NCI-H460 (cell line): Measurements from ENCODE around the gene RGS13. TPM values are rescaled to one million over a fixed set of nuclear protein-coding genes. Genes with fewer than 3 reads are reported as not detected.
"Not testable (repeated sequence)": the region's sequence is repeated elsewhere in the genome, so short reads cannot be mapped to it uniquely, and the experiment has no call there.

Experiments
- DNase-seq: peaks from one replicate; pipeline ENCODE4 v3.0.0-alpha.2; 2016; ENCODE audit warnings: low read depth; ENCODE audit errors: extremely low read depth
- total RNA-seq: library from RNA; depleted of rRNA; stranded (reverse); fragments of >200 nt; shearing (Covaris generic); gene quantifications from 2 replicates; pipeline ENCODE4 v1.2.3, GENCODE V29; 2014

RGS13 gene
- total RNA-seq, 1 experiment from 2014 or later: not detected

DNA sequence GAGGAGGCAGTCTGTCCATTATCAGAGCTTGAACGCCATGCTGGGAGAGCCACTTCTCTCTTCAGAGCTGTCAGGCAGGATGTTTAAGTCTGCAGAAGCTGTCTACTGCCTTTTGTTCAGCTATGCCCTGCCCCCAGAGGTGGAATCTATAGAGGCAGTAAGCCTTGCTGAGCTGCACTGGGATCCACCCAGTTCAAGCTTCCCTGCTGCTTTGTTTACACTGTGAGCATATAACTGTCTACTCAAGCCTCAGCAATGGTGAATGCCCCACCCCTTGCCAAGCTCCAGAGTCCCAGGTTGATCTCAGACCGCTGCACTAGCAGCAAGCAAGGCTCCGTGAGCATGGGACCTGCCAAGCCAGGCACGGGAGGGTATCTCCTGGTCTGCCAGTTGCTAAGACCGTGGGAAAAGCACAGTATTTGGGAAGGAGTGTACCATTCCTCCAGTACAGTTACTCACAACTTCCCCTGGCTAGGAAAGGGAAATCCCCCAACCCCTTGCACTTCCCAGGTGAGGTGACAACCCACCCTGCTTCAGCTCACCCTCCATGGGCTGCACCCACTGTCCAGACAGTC lies 32.5 kb downstream of the RGS13 start:
- peak; percentile 44 for DNase-seq

DNA sequence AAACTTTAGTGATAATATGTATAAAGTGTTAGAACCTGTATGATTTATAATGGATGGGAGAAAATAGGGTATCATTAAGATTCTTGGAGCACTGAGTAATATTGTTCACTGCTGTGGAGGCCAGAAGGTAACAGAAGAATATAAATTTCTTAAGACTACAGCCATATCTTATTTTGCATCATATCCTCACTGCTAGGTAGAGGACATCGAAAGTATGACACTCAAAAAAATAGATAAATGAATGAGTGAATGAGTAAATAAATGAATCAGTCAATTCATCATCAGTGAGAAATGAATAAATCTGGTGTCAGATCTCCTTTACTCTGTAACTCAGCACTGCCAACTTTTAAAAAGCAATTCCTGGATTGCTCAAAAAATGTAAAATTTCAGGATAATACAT lies 33.2 kb downstream of the RGS13 start:
- no peak for DNase-seq

DNA sequence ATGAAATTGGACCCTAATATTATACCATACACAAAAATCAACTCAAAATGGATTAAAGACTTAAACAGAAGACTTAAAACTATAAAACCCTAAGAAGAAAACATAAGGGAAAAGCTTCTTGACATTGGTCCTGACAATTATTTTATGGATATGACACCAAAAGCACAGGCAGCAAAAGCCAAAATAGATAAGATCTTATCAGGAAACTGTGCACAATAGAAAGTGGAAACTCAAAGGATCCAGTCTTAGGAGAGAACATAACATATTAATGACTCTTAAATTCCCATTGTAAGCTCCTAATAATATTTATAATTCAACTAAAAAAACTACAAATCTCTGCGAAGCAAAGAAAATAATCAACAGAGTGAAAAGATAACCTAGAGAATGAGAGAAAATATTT lies 39.8 kb downstream of the RGS13 start:
- DNase-seq: no peak

DNA sequence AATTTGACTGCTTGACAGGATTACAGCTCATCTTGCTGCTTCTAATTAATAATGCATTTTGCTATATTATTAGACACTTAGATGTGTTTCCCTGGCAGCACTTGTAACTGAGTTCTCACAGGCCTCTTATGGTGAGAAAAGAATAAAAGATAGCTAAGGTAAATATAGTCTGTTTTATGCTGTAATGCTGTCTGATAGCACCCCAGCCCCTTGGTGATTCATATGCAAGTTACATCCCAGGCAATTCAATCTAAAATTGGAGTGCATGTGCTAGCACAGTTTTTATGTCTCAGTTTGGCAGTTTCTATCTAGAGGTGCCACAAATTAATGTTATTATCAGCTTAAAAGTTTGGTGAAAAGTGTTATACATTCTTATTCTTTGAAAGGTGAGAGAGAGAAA lies 42.2 kb downstream of the RGS13 start:
- no peak for DNase-seq

DNA sequence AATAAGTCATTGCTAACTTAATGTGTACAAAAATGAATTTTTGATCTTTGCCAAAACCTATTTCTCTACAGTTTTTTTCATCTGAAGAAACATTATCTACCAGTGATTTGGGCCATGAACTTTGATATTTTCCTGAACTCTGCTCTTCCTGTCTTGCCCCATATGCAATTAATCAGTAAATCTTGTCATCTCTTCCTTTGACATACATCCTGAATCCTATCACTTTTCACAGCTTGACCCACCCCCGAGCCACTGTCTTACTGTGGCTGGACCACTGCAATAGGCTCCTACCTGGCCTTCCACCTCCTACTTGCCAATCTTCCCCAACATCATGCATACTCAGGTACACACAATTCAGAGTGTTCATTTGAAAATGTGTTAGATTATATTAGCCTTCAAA lies 46.4 kb downstream of the RGS13 start:
- no peak for DNase-seq

DNA sequence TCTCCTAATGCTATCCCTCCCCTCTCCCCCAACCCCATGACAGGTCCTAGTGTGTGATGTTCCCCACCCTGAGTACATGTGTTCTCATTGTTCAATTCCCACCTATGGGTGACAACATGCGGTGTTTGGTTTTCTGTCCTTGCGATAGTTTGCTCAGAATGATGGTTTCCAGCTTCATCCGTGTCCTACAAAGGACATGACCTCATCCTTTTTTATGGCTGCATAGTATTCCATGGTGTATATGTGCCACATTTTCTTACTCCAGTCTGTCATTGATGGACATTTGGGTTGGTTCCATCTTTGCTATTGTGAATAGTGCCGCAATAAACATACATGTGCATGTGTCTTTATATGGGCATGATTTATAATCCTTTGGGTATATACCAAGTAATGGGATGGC lies 47.1 kb downstream of the RGS13 start:
- not testable (repeated sequence) for DNase-seq

- peak; percentile 46 for DNase-seq
Measured at GRCh38 chr1:192689459-192689858, 53.5 kb downstream of the RGS13 start.

DNA sequence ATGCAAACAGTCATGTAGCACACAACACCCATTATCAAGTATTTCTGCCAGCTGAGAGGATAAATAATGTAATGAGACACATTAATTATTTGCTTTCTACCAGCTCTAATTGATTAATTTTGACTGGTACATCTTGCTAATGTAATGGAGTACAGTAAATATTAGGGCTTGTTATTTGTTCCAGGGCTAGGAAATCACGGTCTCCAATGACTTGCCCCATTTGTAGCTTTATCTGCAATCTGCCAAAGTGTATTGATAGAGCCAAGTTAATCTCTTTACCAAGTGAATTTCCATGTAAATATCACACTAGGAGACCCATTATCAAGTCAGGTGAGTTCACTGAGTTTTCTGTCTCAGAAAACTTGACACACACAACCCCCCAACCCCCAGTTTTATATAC lies 55.1 kb downstream of the RGS13 start:
- no peak for DNase-seq

DNA sequence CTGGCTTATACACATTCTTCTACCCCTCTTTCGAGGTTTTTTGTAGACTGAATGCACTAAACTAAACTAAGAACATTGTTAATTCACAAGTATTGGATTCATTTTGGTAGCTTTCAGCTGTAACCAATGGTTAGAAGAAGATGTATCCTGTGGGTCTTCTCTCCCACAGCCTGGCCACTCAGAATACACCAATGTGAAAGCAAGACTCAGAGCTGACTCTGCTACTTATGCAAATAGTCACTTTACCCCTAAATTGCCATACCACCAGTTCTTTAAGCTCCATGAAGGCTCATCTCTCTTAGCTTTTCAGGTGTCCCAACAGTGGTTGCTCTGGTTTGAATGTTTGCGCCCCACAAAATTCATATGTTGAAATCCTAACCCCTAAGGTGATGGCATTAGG lies 60.1 kb downstream of the RGS13 start:
- no peak for DNase-seq

DNA sequence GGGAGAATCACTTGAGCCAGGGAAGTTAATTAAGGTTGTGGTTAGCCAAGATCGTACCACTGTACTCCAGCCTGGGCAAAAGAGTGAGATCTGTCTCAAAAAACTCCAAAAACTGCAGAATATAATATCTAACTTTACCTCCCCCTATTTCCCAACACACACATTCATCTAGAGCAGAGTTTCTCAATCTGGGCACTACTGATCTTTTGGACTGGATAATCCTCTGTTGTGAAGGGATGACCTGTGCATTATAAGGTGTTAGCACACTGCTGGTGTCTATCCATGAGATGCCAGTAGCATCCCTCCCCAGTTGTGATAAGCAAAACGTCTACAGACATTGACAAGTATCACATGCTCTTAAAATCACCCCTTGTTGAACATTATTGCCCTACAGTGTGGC lies 61.8 kb downstream of the RGS13 start:
- DNase-seq: no peak

- no peak for DNase-seq
Measured at GRCh38 chr1:192698731-192699130, 62.8 kb downstream of the RGS13 start.

- peak; percentile 46 for DNase-seq
Measured at GRCh38 chr1:192700834-192701271, 64.9 kb downstream of the RGS13 start.

GRCh38 chr1:192702212-192702902 lies 66.4 kb downstream of the RGS13 start:
- DNase-seq: peak; percentile 65

GRCh38 chr1:192703283-192704206 lies 67.6 kb downstream of the RGS13 start:
- DNase-seq: no peak

DNA sequence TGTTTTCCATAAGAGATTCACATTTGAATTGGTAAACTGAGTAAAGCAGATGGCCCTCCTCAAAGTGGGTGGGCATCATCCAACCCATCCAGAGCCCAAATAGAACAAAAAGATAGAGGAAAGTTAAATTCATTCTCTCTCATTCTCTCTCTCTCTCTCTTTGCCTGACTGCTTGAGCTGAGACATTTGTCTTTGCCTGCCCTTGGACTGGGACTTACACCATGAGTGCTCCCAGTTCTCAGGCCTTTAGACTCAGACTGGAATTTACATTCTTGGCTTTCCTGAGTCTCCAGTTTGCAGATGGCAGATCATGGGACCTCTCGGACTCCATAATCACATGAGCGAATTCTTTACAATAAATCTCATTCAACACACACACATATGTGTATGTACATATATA lies 69.6 kb downstream of the RGS13 start:
- no peak for DNase-seq

- DNase-seq: no peak
Measured at GRCh38 chr1:192706936-192707335, 71.0 kb downstream of the RGS13 start.

GRCh38 chr1:192707978-192708547 lies 72.1 kb downstream of the RGS13 start:
- DNase-seq: no peak

DNA sequence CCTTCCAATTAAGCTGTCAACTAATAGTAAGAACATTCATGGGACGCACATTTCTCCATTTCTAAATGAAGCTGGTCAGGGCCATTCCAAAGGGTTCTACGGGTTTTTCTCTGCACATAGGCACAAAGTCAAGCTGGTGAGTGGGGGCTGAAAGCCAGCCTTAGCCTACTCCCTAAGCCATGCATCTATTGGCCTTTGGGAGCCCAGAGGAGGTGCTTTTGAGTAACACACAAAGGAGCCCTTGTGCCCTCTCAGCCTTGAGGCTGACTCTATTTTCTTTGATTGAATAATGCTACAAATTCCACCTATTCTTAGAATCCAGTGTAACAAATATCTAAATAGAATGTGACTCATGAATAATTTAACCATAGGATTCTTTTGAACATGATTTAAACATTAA lies 73.6 kb downstream of the RGS13 start:
- no peak for DNase-seq
